Mesothelial cell of epicardium (in vitro differentiated cells): ENCODE measurements around the gene PCDHGA7. TPM values are rescaled to one million over a fixed set of nuclear protein-coding genes. Genes with fewer than 3 reads are reported as not detected.
"Not testable (repeated sequence)": the region's sequence is repeated elsewhere in the genome, so short reads cannot be mapped to it uniquely, and the experiment has no call there.

Source experiments
- DNase-seq, 2 experiments: peaks; one replicate each; pipeline ENCODE4 v3.0.0; 2021; ENCODE audit warnings: low spot score in 2 of 2; ENCODE audit not compliant: unreplicated experiment in 2 of 2
- H3K27ac Mint-ChIP-seq: 2 replicates; pipeline ENCODE4 v1.8.0; 2021; ENCODE audit warnings: mixed read lengths
- H3K27me3 Mint-ChIP-seq: 2 replicates; pipeline ENCODE4 v1.8.0; 2021; ENCODE audit warnings: low read depth, mixed read lengths
- H3K36me3 Mint-ChIP-seq: 2 replicates; pipeline ENCODE4 v1.8.0; 2021; ENCODE audit warnings: mixed read lengths
- H3K4me1 Mint-ChIP-seq: 2 replicates; pipeline ENCODE4 v1.8.0; 2021; ENCODE audit warnings: mixed read lengths
- H3K4me3 Mint-ChIP-seq: 2 replicates; pipeline ENCODE4 v1.8.0; 2021; ENCODE audit warnings: mild to moderate bottlenecking, moderate library complexity, mixed read lengths
- H3K9me3 Mint-ChIP-seq: 2 replicates; pipeline ENCODE4 v1.8.0; 2021; ENCODE audit warnings: mixed read lengths
- CTCF ChIP-seq: fragments of 200-600 bp; sonication (generic); IDR thresholded peaks from one replicate; pipeline ENCODE4 v1.5.0; 2021; ENCODE audit warnings: antibody characterized with exemption; ENCODE audit not compliant: unreplicated experiment
- total RNA-seq: library from RNA; stranded (reverse); gene quantifications from 3 replicates; pipeline ENCODE4 v1.2.1, GENCODE V29; 2021

The PCDHGA7 gene
- total RNA-seq, 1 donor from 2014 or later: 0.38 TPM

DNA sequence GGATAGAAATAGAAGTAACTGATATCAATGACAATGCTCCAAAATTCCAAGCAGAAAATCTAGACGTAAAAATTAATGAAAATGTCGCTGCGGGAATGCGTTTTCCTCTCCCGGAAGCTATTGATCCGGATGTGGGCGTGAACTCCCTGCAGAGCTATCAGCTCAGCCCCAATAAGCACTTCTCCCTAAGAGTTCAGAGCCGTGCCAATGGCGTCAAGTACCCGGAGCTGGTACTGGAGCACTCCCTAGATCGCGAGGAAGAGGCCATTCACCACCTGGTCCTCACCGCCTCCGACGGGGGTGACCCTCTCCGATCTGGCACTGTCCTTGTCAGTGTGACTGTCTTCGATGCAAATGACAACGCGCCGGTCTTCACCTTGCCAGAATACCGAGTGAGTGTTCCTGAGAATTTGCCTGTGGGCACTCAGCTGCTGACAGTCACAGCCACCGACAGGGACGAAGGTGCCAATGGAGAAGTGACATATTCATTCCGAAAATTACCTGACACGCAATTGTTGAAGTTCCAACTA lies 31.1 kb downstream of the PCDHGA7 start:
- peaks cover 53% of the 10 kb centered on the region for H3K9me3 Mint-ChIP-seq
- H3K36me3 Mint-ChIP-seq: peaks cover 73% of the 10 kb centered on the region
- peak overlapping the region; percentile 81 for H3K4me3 Mint-ChIP-seq
- no peaks in the 10 kb centered on the region for H3K27me3 Mint-ChIP-seq
- peak overlapping the region; percentile 86 for H3K27ac Mint-ChIP-seq
- no peak for DNase-seq
- TF ChIP-seq CTCF: no peak
- peaks cover 17% of the 10 kb centered on the region for H3K4me1 Mint-ChIP-seq

DNA sequence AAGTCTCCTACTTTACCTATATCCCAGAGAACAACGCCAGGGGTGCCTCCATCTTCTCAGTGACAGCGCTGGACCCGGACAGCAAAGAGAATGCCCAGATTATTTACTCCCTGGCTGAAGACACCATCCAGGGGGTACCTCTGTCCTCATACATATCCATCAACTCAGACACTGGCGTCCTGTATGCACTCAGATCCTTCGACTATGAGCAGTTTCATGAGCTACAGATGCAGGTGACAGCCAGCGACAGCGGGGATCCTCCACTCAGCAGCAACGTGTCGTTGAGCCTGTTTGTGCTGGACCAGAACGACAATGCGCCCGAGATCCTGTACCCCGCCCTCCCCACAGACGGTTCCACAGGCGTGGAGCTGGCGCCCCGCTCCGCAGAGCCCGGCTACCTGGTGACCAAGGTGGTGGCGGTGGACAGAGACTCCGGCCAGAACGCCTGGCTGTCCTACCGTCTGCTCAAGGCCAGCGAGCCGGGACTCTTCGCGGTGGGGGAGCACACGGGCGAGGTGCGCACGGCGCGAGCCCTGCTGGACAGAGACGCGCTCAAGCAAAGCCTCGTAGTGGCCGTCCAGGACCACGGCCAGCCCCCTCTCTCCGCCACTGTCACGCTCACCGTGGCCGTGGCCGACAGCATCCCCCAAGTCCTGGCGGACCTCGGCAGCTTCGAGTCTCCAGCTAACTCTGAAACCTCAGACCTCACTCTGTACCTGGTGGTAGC lies 32.2 kb downstream of the PCDHGA7 start:
- H3K27ac Mint-ChIP-seq: peak overlapping the region; percentile 15

DNA sequence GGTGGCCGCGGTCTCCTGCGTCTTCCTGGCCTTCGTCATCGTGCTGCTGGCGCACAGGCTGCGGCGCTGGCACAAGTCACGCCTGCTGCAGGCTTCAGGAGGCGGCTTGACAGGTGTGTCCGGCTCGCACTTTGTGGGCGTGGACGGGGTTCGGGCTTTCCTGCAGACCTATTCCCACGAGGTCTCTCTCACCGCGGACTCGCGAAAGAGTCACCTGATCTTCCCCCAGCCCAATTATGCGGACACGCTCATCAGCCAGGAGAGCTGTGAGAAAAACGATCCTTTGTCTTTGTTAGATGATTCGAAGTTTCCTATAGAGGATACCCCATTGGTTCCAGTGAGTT lies 32.7 kb downstream of the PCDHGA7 start:
- not testable (repeated sequence) for DNase-seq, H3K4me3 Mint-ChIP-seq, H3K27ac Mint-ChIP-seq, H3K27me3 Mint-ChIP-seq
- Mint-ChIP-seq H3K36me3 (peaks cover 73% of the 10 kb centered on the region), H3K9me3 (peaks cover 51% of the 10 kb centered on the region), H3K4me1 (peaks cover 12% of the 10 kb centered on the region)

More for the DNA sequence above, 32.2 kb downstream of the PCDHGA7 start:
- peaks cover 13% of the 10 kb centered on the region for H3K4me1 Mint-ChIP-seq
- not testable (repeated sequence) for H3K27me3 Mint-ChIP-seq, DNase-seq
- H3K4me3 Mint-ChIP-seq: peak overlapping the region; percentile 81
- peaks cover 50% of the 10 kb centered on the region for H3K9me3 Mint-ChIP-seq
- H3K36me3 Mint-ChIP-seq: peaks cover 70% of the 10 kb centered on the region

- H3K27me3 Mint-ChIP-seq, H3K4me1 Mint-ChIP-seq, DNase-seq: not testable (repeated sequence)
- peak; percentile 39 for TF ChIP-seq CTCF
- Mint-ChIP-seq H3K27ac (peak within 1 kb of the TSS; percentile 47), H3K9me3 (peaks cover 53% of the 10 kb centered on the region), H3K4me3 (peak within 1 kb of the TSS; percentile 62), H3K36me3 (peaks cover 82% of the 10 kb centered on the region)
Measured at GRCh38 chr5:141417494-141418172, 35.1 kb downstream of the PCDHGA7 start, which contains the start of gene PCDHGB7. PCDHGB7 (plus strand) TSS chr5:141417677; CDS start chr5:141417860, 183 bp downstream.

DNA sequence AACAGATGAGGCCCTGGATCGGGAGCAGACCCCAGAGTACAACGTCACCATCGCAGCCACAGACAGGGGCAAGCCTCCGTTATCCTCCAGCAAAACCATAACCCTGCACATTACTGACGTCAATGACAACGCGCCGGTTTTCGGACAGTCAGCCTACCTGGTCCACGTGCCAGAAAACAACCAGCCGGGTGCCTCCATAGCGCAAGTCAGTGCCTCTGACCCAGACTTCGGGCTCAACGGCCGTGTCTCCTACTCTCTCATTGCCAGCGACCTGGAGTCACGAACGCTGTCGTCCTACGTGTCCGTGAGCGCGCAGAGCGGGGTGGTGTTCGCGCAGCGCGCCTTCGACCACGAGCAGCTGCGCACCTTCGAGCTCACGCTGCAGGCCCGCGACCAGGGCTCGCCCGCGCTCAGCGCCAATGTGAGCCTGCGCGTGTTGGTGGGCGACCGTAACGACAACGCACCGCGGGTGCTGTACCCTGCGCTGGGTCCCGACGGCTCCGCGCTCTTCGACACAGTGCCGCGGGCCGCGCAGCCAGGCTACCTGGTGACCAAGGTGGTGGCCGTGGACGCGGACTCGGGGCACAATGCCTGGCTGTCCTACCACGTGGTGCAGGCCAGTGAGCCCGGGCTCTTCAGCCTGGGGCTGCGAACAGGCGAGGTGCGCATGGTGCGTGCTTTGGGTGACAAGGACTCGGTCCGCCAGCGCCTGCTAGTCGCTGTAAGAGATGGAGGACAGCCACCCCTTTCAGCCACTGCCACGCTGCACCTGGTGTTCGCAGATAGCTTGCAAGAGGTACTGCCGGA lies 36.7 kb downstream of the PCDHGA7 start:
- no peak for DNase-seq
- Mint-ChIP-seq H3K9me3 (peaks cover 53% of the 10 kb centered on the region), H3K4me3 (no peak overlapping the region), H3K27me3 (no peaks in the 10 kb centered on the region), H3K4me1 (no peaks in the 10 kb centered on the region), H3K36me3 (peaks cover 77% of the 10 kb centered on the region), H3K27ac (peak overlapping the region; percentile 17)
- no peak for TF ChIP-seq CTCF

- DNase-seq: no peak
- H3K27me3 Mint-ChIP-seq: no peaks in the 10 kb centered on the region
- TF ChIP-seq CTCF: no peak
- no peaks in the 10 kb centered on the region for H3K4me1 Mint-ChIP-seq
- peaks cover 58% of the 10 kb centered on the region for H3K9me3 Mint-ChIP-seq
- H3K36me3 Mint-ChIP-seq: peaks cover 80% of the 10 kb centered on the region
- no peak within 1 kb of the TSS for H3K4me3 Mint-ChIP-seq
- H3K27ac Mint-ChIP-seq: no peak within 1 kb of the TSS
Measured at GRCh38 chr5:141420855-141421488, 38.4 kb downstream of the PCDHGA7 start, which contains the start of gene PCDHGA11. PCDHGA11 (plus strand) TSS chr5:141421051; CDS start chr5:141421228, 177 bp downstream.
